Measurements from ENCODE around the gene UTP25.

The UTP25 gene

GRCh38 chr1:209873067-209873799, 45.5 kb downstream of the UTP25 start:
- WGBS, result 89% methylated on average over 3 of the region's 3 CpGs
- Histone ChIP-seq H3K27ac (ENCODE audit: low read depth, low read length) (no peak overlapping the region), H3K27me3 (ENCODE audit: insufficient read depth, low read length) (no peaks in the 10 kb centered on the region), H3K4me1 (ENCODE audit: insufficient read depth, low read length) (0 out of 2 replicates have a peak, but pooled peaks cover 2% of the 10 kb centered on the region), H3K9me3 (ENCODE audit: insufficient read depth, low read depth, low read length) (no peaks in the 10 kb centered on the region), H3K4me3 (ENCODE audit: low read length) (no peak overlapping the region), H3K9ac (ENCODE audit: low read depth, low read length) (no peak overlapping the region), H3K36me3 (ENCODE audit: insufficient read depth, low read length) (no peaks in the 10 kb centered on the region)

- Histone ChIP-seq H3K27ac (ENCODE audit: low read depth, low read length) (no peak overlapping the region), H3K9me3 (ENCODE audit: insufficient read depth, low read depth, low read length) (no peaks in the 10 kb centered on the region), H3K9ac (ENCODE audit: low read depth, low read length) (no peak overlapping the region), H3K36me3 (ENCODE audit: insufficient read depth, low read length) (no peaks in the 10 kb centered on the region), H3K27me3 (ENCODE audit: insufficient read depth, low read length) (no peaks in the 10 kb centered on the region), H3K4me1 (ENCODE audit: insufficient read depth, low read length) (0 out of 2 replicates have a peak, but pooled peaks cover 2% of the 10 kb centered on the region), H3K4me3 (ENCODE audit: low read length) (no peak overlapping the region)
- 63% methylated on average over 7 of the region's 7 CpGs for WGBS
Observed at GRCh38 chr1:209875515-209875914, 47.7 kb downstream of the UTP25 start.

GRCh38 chr1:209876078-209876800, 48.5 kb downstream of the UTP25 start:
- Histone ChIP-seq H3K4me3 (ENCODE audit: low read length) (no peak overlapping the region), H3K27me3 (ENCODE audit: insufficient read depth, low read length) (no peaks in the 10 kb centered on the region), H3K27ac (ENCODE audit: low read depth, low read length) (no peak overlapping the region), H3K9ac (ENCODE audit: low read depth, low read length) (no peak overlapping the region), H3K4me1 (ENCODE audit: insufficient read depth, low read length) (0 out of 2 replicates have a peak, but pooled peaks cover 2% of the 10 kb centered on the region), H3K9me3 (ENCODE audit: insufficient read depth, low read depth, low read length) (no peaks in the 10 kb centered on the region), H3K36me3 (ENCODE audit: insufficient read depth, low read length) (no peaks in the 10 kb centered on the region)
- 92% methylated on average over 6 of the region's 6 CpGs for WGBS

- 92% methylated on average over 2 of the region's 2 CpGs for WGBS
- Histone ChIP-seq H3K4me1 (ENCODE audit: insufficient read depth, low read length) (0 out of 2 replicates have a peak, but pooled peaks cover 2% of the 10 kb centered on the region), H3K9ac (ENCODE audit: low read depth, low read length) (no peak overlapping the region), H3K4me3 (ENCODE audit: low read length) (no peak overlapping the region), H3K27ac (ENCODE audit: low read depth, low read length) (no peak overlapping the region), H3K27me3 (ENCODE audit: insufficient read depth, low read length) (no peaks in the 10 kb centered on the region), H3K9me3 (ENCODE audit: insufficient read depth, low read depth, low read length) (no peaks in the 10 kb centered on the region), H3K36me3 (ENCODE audit: insufficient read depth, low read length) (no peaks in the 10 kb centered on the region)
Observed at GRCh38 chr1:209877087-209877764, 49.5 kb downstream of the UTP25 start.

GRCh38 chr1:209878964-209879363, 51.2 kb downstream of the UTP25 start:
- Histone ChIP-seq H3K36me3 (ENCODE audit: insufficient read depth, low read length) (no peaks in the 10 kb centered on the region), H3K9me3 (ENCODE audit: insufficient read depth, low read depth, low read length) (no peaks in the 10 kb centered on the region), H3K9ac (ENCODE audit: low read depth, low read length) (no peak overlapping the region), H3K27ac (ENCODE audit: low read depth, low read length) (no peak overlapping the region), H3K4me1 (ENCODE audit: insufficient read depth, low read length) (peaks cover 11% of the 10 kb centered on the region), H3K4me3 (ENCODE audit: low read length) (no peak overlapping the region), H3K27me3 (ENCODE audit: insufficient read depth, low read length) (no peaks in the 10 kb centered on the region)
- WGBS, result 94% methylated on average over 1 of the region's 1 CpG

- Histone ChIP-seq H3K27me3 (ENCODE audit: insufficient read depth, low read length) (no peaks in the 10 kb centered on the region), H3K9ac (ENCODE audit: low read depth, low read length) (no peak overlapping the region), H3K9me3 (ENCODE audit: insufficient read depth, low read depth, low read length) (no peaks in the 10 kb centered on the region), H3K4me1 (ENCODE audit: insufficient read depth, low read length) (peaks cover 17% of the 10 kb centered on the region), H3K4me3 (ENCODE audit: low read length) (no peak overlapping the region), H3K27ac (ENCODE audit: low read depth, low read length) (no peak overlapping the region), H3K36me3 (ENCODE audit: insufficient read depth, low read length) (no peaks in the 10 kb centered on the region)
- 89% methylated on average over 12 of the region's 12 CpGs for WGBS
Observed at GRCh38 chr1:209879539-209879938, 51.8 kb downstream of the UTP25 start.

- Histone ChIP-seq H3K4me3 (ENCODE audit: low read length) (no peak overlapping the region), H3K9ac (ENCODE audit: low read depth, low read length) (no peak overlapping the region), H3K36me3 (ENCODE audit: insufficient read depth, low read length) (no peaks in the 10 kb centered on the region), H3K9me3 (ENCODE audit: insufficient read depth, low read depth, low read length) (no peaks in the 10 kb centered on the region), H3K4me1 (ENCODE audit: insufficient read depth, low read length) (peaks cover 22% of the 10 kb centered on the region), H3K27me3 (ENCODE audit: insufficient read depth, low read length) (no peaks in the 10 kb centered on the region), H3K27ac (ENCODE audit: low read depth, low read length) (no peak overlapping the region)
- WGBS, result 94% methylated on average over 3 of the region's 3 CpGs
Observed at GRCh38 chr1:209880031-209880430, 52.3 kb downstream of the UTP25 start.

- 91% methylated on average over 5 of the region's 5 CpGs for WGBS
Observed at GRCh38 chr1:209881619-209882018, 53.8 kb downstream of the UTP25 start.

GRCh38 chr1:209882286-209882685, 54.5 kb downstream of the UTP25 start:
- no peak overlapping the region for H3K9ac ChIP-seq (ENCODE audit: low read depth, low read length)
- H3K4me3 ChIP-seq (ENCODE audit: low read length), result no peak overlapping the region
- H3K4me1 ChIP-seq (ENCODE audit: insufficient read depth, low read length), result peaks cover 22% of the 10 kb centered on the region
- no peak overlapping the region for H3K27ac ChIP-seq (ENCODE audit: low read depth, low read length)
- no peaks in the 10 kb centered on the region for H3K9me3 ChIP-seq (ENCODE audit: insufficient read depth, low read depth, low read length)
- WGBS, result 89% methylated on average over 3 of the region's 3 CpGs
- no peaks in the 10 kb centered on the region for H3K27me3 ChIP-seq (ENCODE audit: insufficient read depth, low read length)
- H3K36me3 ChIP-seq (ENCODE audit: insufficient read depth, low read length), result no peaks in the 10 kb centered on the region

More at GRCh38 chr1:209881619-209882018, 53.8 kb downstream of the UTP25 start:
- no peaks in the 10 kb centered on the region for H3K9me3 ChIP-seq (ENCODE audit: insufficient read depth, low read depth, low read length)
- H3K9ac ChIP-seq (ENCODE audit: low read depth, low read length), result no peak overlapping the region
- no peaks in the 10 kb centered on the region for H3K27me3 ChIP-seq (ENCODE audit: insufficient read depth, low read length)
- H3K4me1 ChIP-seq (ENCODE audit: insufficient read depth, low read length), result peaks cover 22% of the 10 kb centered on the region
- no peak overlapping the region for H3K4me3 ChIP-seq (ENCODE audit: low read length)
- H3K27ac ChIP-seq (ENCODE audit: low read depth, low read length), result no peak overlapping the region
- H3K36me3 ChIP-seq (ENCODE audit: insufficient read depth, low read length), result no peaks in the 10 kb centered on the region

- H3K27me3 ChIP-seq (ENCODE audit: insufficient read depth, low read length), result no peaks in the 10 kb centered on the region
- H3K4me1 ChIP-seq (ENCODE audit: insufficient read depth, low read length), result peaks cover 22% of the 10 kb centered on the region
- no peak overlapping the region for H3K4me3 ChIP-seq (ENCODE audit: low read length)
- no peaks in the 10 kb centered on the region for H3K9me3 ChIP-seq (ENCODE audit: insufficient read depth, low read depth, low read length)
- no peaks in the 10 kb centered on the region for H3K36me3 ChIP-seq (ENCODE audit: insufficient read depth, low read length)
- no peak overlapping the region for H3K9ac ChIP-seq (ENCODE audit: low read depth, low read length)
- 100% methylated on average over 2 of the region's 2 CpGs for WGBS
- H3K27ac ChIP-seq (ENCODE audit: low read depth, low read length), result no peak overlapping the region
Observed at GRCh38 chr1:209882942-209883340, 55.2 kb downstream of the UTP25 start.

- no peaks in the 10 kb centered on the region for H3K9me3 ChIP-seq (ENCODE audit: insufficient read depth, low read depth, low read length)
- H3K27me3 ChIP-seq (ENCODE audit: insufficient read depth, low read length), result no peaks in the 10 kb centered on the region
- peaks cover 22% of the 10 kb centered on the region for H3K4me1 ChIP-seq (ENCODE audit: insufficient read depth, low read length)
- H3K9ac ChIP-seq (ENCODE audit: low read depth, low read length), result no peak overlapping the region
- WGBS, result 100% methylated on average over 1 of the region's 1 CpG
- H3K36me3 ChIP-seq (ENCODE audit: insufficient read depth, low read length), result no peaks in the 10 kb centered on the region
- no peak overlapping the region for H3K4me3 ChIP-seq (ENCODE audit: low read length)
- no peak overlapping the region for H3K27ac ChIP-seq (ENCODE audit: low read depth, low read length)
Observed at GRCh38 chr1:209883341-209883971, 55.7 kb downstream of the UTP25 start.
